ENCODE data around the gene SLAMF8. TPM values are rescaled to one million over a fixed set of nuclear protein-coding genes. Genes with fewer than 3 reads are reported as not detected.
A peak's percentile ranks its signal among the peaks of the same experiment; 100 is the strongest.

Gene SLAMF8
- total and polyA plus RNA-seq, 4 donors: 5.2 to 67.0 (median 28.4) TPM

DNA sequence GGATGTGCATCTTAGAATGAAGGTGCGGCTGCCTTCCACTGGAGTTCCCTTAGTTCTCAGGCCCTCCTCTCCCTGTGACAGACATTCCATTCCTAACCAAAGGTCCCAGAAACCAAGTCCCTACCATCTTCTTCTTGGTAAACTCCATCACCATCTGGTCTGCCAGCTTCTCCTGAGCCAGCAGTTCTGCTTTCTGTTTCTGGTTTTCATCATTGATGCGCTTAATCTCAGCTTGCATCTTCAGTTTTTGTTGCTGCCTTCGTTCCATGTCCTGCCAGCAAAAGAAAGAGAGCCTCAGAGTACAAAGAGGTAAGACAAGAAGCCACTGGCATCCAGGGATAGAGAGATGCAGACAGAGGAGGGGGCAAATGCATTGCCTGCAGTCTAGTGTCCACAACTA lies 53.8 kb downstream of the SLAMF8 start:
- WGBS, 2 donors: 68 to 78% methylated on average over 3 of the region's 3 CpGs
- H3K36me3 ChIP-seq (ENCODE audit: control insufficient read depth in 4 of 4, insufficient read depth in 4 of 4, low read length in 4 of 4): no peaks in the 10 kb centered on the region
- no peak overlapping the region for H3K4me3 ChIP-seq
- H3K4me1 ChIP-seq (ENCODE audit: control insufficient read depth in 5 of 5, insufficient read depth in 5 of 5, low read length in 5 of 5): peaks cover 0 to 6% (median 4%) of the 10 kb centered on the region in 5 donors
- no peak overlapping the region for H3K27ac ChIP-seq (ENCODE audit: low read depth in 1 of 2, low read length in 1 of 2)
- H3K27me3 ChIP-seq (ENCODE audit: control insufficient read depth in 3 of 3, insufficient read depth in 3 of 3, low read length in 2 of 3): no peaks in the 10 kb centered on the region
- DNase-seq (no peak), ATAC-seq (ENCODE audit: insufficient read depth, low FRiP score) (no peak)
- no peak overlapping the region for H3K9ac ChIP-seq (ENCODE audit: insufficient read depth in 1 of 2, low read length in 2 of 2)
- H3K9me3 ChIP-seq (ENCODE audit: control insufficient read depth in 4 of 4, insufficient read depth in 3 of 4, low read length in 3 of 4): peaks cover 0 to 2% (median 0%) of the 10 kb centered on the region in 4 donors
- TF ChIP-seq, protein P1, sequence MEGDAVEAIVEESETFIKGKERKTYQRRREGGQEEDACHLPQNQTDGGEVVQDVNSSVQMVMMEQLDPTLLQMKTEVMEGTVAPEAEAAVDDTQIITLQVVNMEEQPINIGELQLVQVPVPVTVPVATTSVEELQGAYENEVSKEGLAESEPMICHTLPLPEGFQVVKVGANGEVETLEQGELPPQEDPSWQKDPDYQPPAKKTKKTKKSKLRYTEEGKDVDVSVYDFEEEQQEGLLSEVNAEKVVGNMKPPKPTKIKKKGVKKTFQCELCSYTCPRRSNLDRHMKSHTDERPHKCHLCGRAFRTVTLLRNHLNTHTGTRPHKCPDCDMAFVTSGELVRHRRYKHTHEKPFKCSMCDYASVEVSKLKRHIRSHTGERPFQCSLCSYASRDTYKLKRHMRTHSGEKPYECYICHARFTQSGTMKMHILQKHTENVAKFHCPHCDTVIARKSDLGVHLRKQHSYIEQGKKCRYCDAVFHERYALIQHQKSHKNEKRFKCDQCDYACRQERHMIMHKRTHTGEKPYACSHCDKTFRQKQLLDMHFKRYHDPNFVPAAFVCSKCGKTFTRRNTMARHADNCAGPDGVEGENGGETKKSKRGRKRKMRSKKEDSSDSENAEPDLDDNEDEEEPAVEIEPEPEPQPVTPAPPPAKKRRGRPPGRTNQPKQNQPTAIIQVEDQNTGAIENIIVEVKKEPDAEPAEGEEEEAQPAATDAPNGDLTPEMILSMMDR (IDR thresholded peaks at IDR 0.05; ENCODE audit: control extremely low read depth, extremely low read depth): no peak

GRCh38 chr1:159881622-159882526 lies 55.2 kb downstream of the SLAMF8 start:
- Histone ChIP-seq H3K36me3 (ENCODE audit: control insufficient read depth in 4 of 4, insufficient read depth in 4 of 4, low read length in 4 of 4) (no peaks in the 10 kb centered on the region), H3K4me1 (ENCODE audit: control insufficient read depth in 5 of 5, insufficient read depth in 5 of 5, low read length in 5 of 5) (peaks cover 0 to 6% (median 4%) of the 10 kb centered on the region in 5 donors), H3K9ac (ENCODE audit: insufficient read depth in 1 of 2, low read length in 2 of 2) (no peak overlapping the region), H3K27ac (ENCODE audit: low read depth in 1 of 2, low read length in 1 of 2) (peak overlapping the region in 1 of 2 donors; percentile 26), H3K9me3 (ENCODE audit: control insufficient read depth in 4 of 4, insufficient read depth in 3 of 4, low read length in 3 of 4) (peaks cover 0 to 2% (median 0%) of the 10 kb centered on the region in 4 donors), H3K27me3 (ENCODE audit: control insufficient read depth in 3 of 3, insufficient read depth in 3 of 3, low read length in 2 of 3) (no peaks in the 10 kb centered on the region), H3K4me3 (no peak overlapping the region)
- peak; percentile 26 to 65 (median 46) for DNase-seq
- TF ChIP-seq, protein P1 (IDR thresholded peaks at IDR 0.05; ENCODE audit: control extremely low read depth, extremely low read depth): no peak
- ATAC-seq (ENCODE audit: insufficient read depth, low FRiP score): no peak
- 61 to 63% methylated on average over 6 of the region's 6 CpGs for WGBS, 2 donors

DNA sequence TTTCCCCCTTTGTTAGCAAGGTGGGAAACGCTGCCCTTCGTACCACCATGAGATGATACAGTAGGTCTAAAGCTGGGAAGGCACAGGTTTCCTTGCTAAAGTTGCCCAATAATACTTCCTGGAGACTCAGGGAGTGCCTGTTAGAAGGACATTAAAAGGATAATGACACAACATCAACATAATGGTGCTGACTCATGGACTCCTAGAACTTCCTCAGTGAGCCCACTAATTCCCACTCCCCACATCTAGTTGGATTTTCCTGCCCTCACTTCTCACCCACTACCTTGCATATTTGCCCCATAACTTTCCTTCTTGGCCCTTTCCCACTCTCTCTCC lies 55.8 kb downstream of the SLAMF8 start:
- TF ChIP-seq, protein P1 (IDR thresholded peaks at IDR 0.05; ENCODE audit: control extremely low read depth, extremely low read depth): no peak
- no peak for ATAC-seq (ENCODE audit: insufficient read depth, low FRiP score)
- H3K27ac ChIP-seq (ENCODE audit: low read depth in 1 of 2, low read length in 1 of 2): no peak overlapping the region

More for the DNA sequence above, 55.8 kb downstream of the SLAMF8 start:
- Histone ChIP-seq H3K4me3 (no peak overlapping the region), H3K9me3 (ENCODE audit: control insufficient read depth in 4 of 4, insufficient read depth in 3 of 4, low read length in 3 of 4) (peaks cover 0 to 2% (median 0%) of the 10 kb centered on the region in 4 donors), H3K36me3 (ENCODE audit: control insufficient read depth in 4 of 4, insufficient read depth in 4 of 4, low read length in 4 of 4) (no peaks in the 10 kb centered on the region), H3K9ac (ENCODE audit: insufficient read depth in 1 of 2, low read length in 2 of 2) (no peak overlapping the region), H3K27me3 (ENCODE audit: control insufficient read depth in 3 of 3, insufficient read depth in 3 of 3, low read length in 2 of 3) (no peaks in the 10 kb centered on the region), H3K4me1 (ENCODE audit: control insufficient read depth in 5 of 5, insufficient read depth in 5 of 5, low read length in 5 of 5) (peaks cover 0 to 6% (median 4%) of the 10 kb centered on the region in 5 donors)
- no peak for DNase-seq
- 67 to 70% methylated on average over 2 of the region's 2 CpGs for WGBS, 2 donors
